LoVo (cell line): ENCODE data around the gene CD151.

Source experiments
- DNase-seq: peaks from one replicate; pipeline ENCODE4 v3.0.0-alpha.2; 2016; ENCODE audit warnings: low spot score

Gene CD151

DNA sequence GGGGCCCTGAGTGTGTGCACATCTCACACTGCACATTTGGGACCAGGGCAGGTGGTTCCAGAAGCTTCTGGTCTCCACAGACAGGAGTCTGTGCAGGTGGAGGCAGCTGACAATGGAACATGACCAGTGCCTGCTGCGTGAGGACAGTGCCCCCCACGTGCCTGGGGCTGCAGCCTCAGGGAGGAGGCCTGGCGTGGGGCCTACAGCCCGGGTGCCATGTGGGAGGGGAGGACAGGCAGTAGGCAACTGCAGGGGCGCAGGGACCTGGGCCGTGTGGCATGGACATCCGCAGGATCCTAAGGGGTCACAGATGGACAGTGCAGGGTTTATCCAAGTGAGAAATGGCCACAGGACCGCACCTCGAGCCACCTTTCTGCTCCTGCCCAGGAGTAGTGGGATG lies 38.7 kb downstream of the CD151 start:
- no peak for DNase-seq

DNA sequence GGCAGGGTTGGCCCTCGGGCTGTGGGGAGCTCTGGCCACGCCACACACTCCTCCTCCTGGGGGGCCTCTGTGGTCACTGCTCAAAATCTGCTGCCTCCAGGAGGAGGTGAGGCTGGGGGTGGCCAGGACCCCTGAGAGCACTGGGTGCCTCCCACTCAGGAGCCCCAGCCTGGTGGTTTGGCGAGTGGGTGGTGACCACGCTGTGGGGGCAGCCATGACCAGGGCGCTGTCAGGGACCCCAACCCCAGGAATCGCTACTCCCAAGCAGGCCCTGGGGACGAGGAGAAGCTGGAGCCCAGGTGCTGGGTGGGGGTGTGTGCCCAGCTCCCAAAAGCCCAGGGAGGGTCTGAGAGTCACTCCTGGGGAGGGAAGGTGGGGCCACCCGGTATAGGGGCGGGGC lies 40.0 kb downstream of the CD151 start:
- no peak for DNase-seq

DNA sequence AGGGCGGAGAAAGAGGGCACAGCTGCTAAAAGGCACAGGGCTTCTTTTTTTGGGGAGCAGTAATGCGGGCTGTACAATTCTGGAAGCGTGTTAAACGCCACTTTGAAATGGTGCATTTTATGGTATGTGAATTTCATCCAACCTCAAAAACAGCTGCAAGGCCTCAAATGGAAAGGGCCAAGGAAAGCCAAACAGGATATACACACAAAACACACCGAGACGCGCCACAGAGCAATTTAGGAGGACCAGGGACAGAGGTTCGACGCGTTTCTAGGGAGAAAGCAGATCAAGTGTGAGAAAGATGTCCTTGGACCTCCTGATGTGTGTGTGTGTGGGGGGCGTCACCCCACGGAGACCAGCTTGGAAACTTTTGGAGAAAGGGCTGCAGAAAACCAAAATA lies 41.0 kb downstream of the CD151 start:
- DNase-seq = no peak

DNA sequence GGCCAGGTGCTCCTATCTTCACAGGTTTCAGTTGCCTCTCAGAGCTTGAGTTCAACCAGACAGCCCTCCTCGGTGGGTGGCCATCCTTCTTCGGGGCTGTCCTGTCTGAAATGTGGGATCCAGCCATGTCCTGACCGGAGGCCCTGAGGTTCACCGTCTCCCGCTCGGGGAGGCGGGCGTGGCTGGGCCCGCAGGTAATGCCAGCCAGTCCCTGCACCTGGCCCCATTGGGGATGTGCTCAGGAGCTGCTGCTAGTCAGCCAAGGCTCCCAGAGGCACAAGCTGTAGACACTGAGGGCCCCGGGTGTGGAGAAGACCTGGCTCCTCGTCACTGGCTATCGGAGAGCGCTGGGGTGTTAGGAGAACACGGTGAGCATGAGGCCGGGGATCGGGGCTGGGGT lies 42.5 kb downstream of the CD151 start:
- DNase-seq = no peak

DNA sequence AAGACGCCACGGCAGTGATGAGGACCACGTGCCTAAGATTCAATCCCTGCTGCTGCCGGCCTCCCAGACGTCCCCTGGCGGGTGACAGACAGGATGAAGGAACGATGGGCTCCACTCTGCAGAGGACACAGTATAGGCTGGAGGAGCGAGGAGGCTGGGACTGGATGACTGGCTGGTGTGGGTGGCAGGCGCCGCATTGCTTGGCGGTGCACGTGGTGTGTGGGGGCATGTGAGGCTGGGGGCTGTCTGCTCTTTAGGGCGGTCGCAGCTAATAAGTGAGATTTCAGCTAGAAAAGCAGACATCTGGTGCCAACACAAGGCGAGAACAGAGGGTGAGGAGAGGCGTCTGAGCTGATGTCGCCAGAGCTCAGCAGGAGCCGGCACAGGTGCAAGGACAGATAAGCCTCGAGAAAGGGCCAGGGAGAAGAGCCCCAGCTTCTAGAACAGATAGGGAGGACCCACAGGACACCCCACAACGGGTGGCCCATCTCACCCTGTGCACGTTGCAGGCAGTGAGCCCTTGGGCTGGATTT lies 43.1 kb downstream of the CD151 start:
- DNase-seq = no peak

DNA sequence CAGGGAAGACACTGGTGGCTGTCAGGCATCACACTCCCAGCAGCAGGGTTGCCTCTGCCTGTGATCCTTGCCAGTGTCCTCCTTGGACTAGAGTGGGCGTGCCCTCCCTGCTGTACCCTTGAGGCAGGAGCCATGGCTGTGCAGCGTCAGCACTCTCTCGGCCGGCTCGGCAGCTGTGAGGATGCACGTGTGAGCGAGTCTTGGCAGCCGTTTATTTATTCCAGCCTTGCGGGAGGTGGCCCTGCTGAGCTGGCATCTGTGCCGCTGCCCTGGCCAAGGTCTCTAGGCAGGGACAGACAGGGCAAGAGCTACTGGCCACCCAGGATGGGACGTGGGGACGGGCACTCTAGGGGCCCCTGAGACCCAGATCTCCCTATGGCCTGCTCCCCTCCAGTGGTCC lies 43.8 kb downstream of the CD151 start:
- no peak for DNase-seq

DNA sequence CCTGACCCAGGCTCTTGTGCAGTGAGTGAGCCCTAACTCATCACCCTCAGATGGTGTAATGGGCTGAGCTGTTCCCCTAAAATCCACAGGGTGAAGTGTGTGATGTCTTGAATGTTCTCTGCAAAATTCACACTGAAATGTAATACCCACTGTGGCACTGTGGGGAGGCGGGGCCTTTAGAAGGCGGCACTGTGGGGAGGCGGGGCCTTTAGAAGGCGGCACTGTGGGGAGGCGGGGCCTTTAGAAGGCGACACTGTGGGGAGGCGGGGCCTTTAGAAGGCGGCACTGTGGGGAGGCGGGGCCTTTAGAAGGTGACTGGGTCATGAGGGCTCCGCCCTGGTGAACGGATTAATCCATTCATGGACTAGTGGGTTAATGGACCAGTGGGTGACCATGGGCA lies 44.8 kb downstream of the CD151 start:
- no peak for DNase-seq

DNA sequence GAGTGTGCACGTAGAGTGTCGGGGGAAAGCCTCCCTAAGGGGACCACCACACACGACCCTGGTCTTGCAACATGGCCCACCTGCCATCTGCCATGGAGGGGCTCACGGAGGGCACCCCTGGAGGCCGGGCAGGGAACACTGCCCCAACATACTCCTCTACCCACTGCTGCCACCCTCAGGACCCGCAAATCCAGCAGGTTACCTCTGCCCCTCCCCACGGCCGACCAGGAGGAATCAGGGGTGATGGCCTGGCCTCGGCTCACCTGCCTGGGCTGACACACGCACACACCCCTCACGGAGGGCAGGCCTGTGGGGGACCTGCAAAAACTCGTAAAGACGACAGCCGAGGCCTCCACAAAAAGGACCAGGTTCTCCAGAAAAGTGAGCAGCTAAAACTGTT lies 47.7 kb downstream of the CD151 start:
- no peak for DNase-seq

DNA sequence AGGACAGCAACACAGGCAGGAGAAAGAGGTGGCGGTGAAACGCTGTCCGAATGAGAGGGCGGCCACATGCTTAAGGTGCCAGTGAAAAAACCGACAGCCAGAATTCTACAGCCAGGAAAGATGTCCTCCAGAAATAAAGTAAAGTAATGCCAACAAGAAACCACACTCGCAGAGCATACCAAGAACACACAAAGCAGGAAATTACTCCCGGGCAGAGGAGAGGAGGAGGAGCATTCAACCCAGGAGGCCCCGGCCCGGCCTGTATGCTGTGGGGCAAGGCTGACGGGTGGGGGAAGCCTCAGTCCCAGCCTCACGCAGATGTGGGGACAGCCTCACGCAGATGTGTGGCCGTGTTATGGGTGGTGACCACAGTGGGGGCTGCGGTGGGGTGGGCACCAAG lies 49.8 kb downstream of the CD151 start:
- DNase-seq = no peak

DNA sequence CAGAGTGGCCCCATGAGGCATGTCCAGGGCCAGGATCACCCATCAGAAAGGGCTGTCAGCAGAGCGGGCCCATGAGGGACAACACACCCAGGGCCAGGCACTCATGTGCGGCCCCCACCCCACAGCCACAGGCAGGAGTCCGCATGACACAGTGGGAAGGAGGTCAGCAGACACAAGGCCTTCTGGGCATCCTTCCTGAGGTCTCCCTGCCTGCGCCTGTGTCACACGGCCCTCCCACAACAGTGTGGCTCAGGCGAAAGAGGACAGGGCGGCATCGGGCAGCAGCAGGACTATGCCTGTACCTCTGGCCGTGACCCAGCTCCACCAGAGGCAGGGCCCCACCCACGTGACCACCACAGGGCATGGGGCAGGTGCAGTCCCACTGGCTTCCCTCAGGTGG lies 50.8 kb downstream of the CD151 start:
- no peak for DNase-seq

DNA sequence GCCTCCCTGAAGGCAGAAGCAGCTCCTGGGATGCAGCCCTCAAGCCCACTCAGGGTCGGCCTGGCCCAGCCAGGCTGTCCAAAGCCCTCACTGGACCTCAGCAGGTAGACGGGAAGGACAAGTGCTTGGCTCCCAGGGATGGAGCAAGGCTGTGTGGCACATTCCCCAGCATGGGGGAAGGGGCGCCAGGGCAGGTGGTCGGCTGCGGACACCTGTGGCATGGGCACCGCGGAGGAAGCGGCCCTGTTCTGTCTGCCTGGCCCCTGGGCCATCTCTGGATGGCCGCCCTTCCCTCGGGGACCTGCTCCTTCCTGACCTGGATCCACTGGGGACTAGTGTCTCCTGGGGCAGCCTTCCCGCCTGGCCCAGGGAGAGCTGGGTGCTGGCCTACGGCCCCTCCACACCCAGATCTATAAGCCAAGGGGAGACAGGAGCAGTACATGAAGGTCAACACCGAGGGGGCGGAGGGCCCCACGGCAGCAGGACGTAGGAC lies 51.9 kb downstream of the CD151 start:
- no peak for DNase-seq

DNA sequence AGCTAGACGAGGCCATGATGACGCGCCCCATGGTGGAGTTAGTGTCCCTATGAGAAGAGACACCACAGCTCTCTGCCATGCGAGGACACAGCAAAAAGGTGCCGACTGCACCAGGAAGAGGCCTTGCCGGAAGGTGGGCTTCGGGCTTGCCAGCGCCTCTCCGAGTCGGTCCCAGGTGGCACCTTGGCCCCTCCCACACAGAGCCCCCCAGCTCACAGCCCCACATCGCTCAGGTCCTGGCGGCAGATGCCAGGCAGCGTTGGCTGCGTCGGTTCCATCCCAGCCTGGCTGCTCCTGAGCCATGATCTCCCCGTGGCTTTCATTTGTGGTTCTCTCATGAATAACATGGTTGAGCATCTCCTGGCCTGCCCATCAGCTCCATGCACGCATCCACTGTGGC lies 53.8 kb downstream of the CD151 start:
- no peak for DNase-seq

DNA sequence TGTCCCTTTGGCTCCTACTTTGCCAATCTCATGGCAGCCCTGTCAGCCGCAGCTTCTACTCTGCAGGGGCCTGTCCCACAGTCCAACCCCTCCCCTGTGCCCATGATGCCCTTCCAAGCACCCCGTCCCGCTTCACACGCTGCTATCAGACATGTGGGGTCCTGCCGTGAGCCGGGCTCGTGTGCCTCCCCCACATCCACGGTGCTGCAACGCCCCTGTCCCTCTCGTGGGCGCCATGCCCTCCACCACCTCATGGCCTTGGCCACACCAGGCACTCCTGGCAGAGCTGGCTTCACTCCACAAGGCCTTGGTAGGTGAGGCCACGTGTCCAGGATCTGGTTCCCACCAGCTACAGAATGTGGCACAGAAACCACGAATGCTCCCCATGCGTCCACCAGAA lies 54.8 kb downstream of the CD151 start:
- no peak for DNase-seq
